Chondrocyte (in vitro differentiated cells): ENCODE results near the gene ARMH4. TPM values are rescaled to one million over a fixed set of nuclear protein-coding genes. Genes with fewer than 3 reads are reported as not detected.

Source experiments
- DNase-seq: peaks from one replicate; pipeline ENCODE4 v3.0.0; 2021; ENCODE audit warnings: mixed read lengths, low spot score
- H3K27ac Mint-ChIP-seq: one replicate; pipeline ENCODE4 v1.8.0; 2021; ENCODE audit warnings: mild to moderate bottlenecking, moderate library complexity, mixed read lengths; ENCODE audit not compliant: unreplicated experiment
- H3K27me3 Mint-ChIP-seq: 2 replicates; pipeline ENCODE4 v1.8.0; 2021; ENCODE audit warnings: low read depth, mixed read lengths
- H3K36me3 Mint-ChIP-seq: 2 replicates; pipeline ENCODE4 v1.8.0; 2021; ENCODE audit warnings: low read depth, mixed read lengths
- H3K4me1 Mint-ChIP-seq: 2 replicates; pipeline ENCODE4 v1.8.0; 2021; ENCODE audit warnings: low read depth, mild to moderate bottlenecking, mixed read lengths
- H3K4me3 Mint-ChIP-seq: one replicate; pipeline ENCODE4 v1.8.0; 2021; ENCODE audit warnings: mild to moderate bottlenecking, moderate library complexity, mixed read lengths; ENCODE audit not compliant: unreplicated experiment
- H3K9me3 Mint-ChIP-seq: 2 replicates; pipeline ENCODE4 v1.8.0; 2021; ENCODE audit warnings: low read depth, mixed read lengths
- CTCF ChIP-seq: fragments of 200-600 bp; sonication (generic); IDR thresholded peaks from 2 replicates; pipeline ENCODE4 v1.5.0; 2021; ENCODE audit warnings: antibody characterized with exemption, mild to moderate bottlenecking, moderate library complexity
- total RNA-seq: library from RNA; stranded (reverse); gene quantifications from 3 replicates; pipeline ENCODE4 v1.2.1, GENCODE V29; 2021

The ARMH4 gene
- total RNA-seq, 1 donor from 2014 or later, result 23.3 TPM

GRCh38 chr14:57987051-57987450 lies 165.0 kb downstream of the ARMH4 start:
- H3K4me1 Mint-ChIP-seq, result no peaks in the 10 kb centered on the region

GRCh38 chr14:57982804-57983634 lies 169.0 kb downstream of the ARMH4 start:
- no peak overlapping the region for H3K4me3 Mint-ChIP-seq
- no peak overlapping the region for H3K27ac Mint-ChIP-seq
- no peak for DNase-seq
- H3K4me1 Mint-ChIP-seq, result no peaks in the 10 kb centered on the region
- no peaks in the 10 kb centered on the region for H3K9me3 Mint-ChIP-seq
- no peak for TF ChIP-seq CTCF
- no peaks in the 10 kb centered on the region for H3K27me3 Mint-ChIP-seq
- H3K36me3 Mint-ChIP-seq, result no peaks in the 10 kb centered on the region

More at GRCh38 chr14:57987051-57987450, 165.0 kb downstream of the ARMH4 start:
- no peak for TF ChIP-seq CTCF
- DNase-seq, result no peak
- Mint-ChIP-seq H3K27me3 (peaks cover 2% of the 10 kb centered on the region), H3K4me3 (no peak overlapping the region), H3K36me3 (no peaks in the 10 kb centered on the region), H3K9me3 (no peaks in the 10 kb centered on the region), H3K27ac (no peak overlapping the region)

- Mint-ChIP-seq H3K36me3 (no peaks in the 10 kb centered on the region), H3K4me3 (no peak overlapping the region), H3K4me1 (no peaks in the 10 kb centered on the region), H3K9me3 (no peaks in the 10 kb centered on the region), H3K27me3 (peaks cover 3% of the 10 kb centered on the region), H3K27ac (no peak overlapping the region)
- no peak for DNase-seq
- no peak for TF ChIP-seq CTCF
Measured at GRCh38 chr14:57981817-57982560, 170.0 kb downstream of the ARMH4 start.

- DNase-seq, result no peak
- Mint-ChIP-seq H3K4me1 (no peaks in the 10 kb centered on the region), H3K27me3 (peaks cover 13% of the 10 kb centered on the region), H3K9me3 (no peaks in the 10 kb centered on the region), H3K27ac (no peak overlapping the region), H3K4me3 (no peak overlapping the region), H3K36me3 (no peaks in the 10 kb centered on the region)
- no peak for TF ChIP-seq CTCF
Measured at GRCh38 chr14:57979376-57980048, 172.5 kb downstream of the ARMH4 start.

DNA sequence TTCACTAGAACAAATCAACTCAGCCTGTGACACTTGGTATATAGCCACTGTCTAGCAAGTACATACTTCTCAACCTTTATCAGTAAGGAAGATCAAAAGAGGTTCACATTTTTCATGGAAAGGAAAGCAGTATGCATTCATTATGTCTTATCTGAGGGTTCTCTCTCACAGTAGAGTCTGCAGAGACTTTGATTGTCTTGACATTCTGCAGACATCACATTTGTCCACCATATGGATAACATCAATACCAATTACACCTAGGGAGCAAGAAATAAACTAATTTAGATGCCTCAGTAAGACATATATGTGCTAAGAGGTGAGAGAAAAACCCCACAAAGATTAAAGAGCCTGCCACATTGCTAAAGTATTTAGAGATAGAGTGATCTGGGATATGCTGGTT lies 175.3 kb downstream of the ARMH4 start:
- Mint-ChIP-seq H3K9me3 (no peaks in the 10 kb centered on the region), H3K27me3 (peaks cover 22% of the 10 kb centered on the region)
- DNase-seq, result no peak

More for the DNA sequence above, 175.3 kb downstream of the ARMH4 start:
- no peak overlapping the region for H3K4me3 Mint-ChIP-seq
- H3K4me1 Mint-ChIP-seq, result no peaks in the 10 kb centered on the region
- H3K36me3 Mint-ChIP-seq, result no peaks in the 10 kb centered on the region
- no peak for TF ChIP-seq CTCF
- H3K27ac Mint-ChIP-seq, result no peak overlapping the region
